HFF-Myc (cell line): Measurements from ENCODE around the gene LARP4B.

Experiments used
- DNase-seq: peaks from one replicate; pipeline ENCODE4 v3.0.0-alpha.2; 2011; ENCODE audit warnings: low read depth; ENCODE audit errors: extremely low read depth
- H3K4me3 ChIP-seq: replicated peaks from 2 replicates; pipeline ENCODE4 v1.5.1; 2011; ENCODE audit warnings: low read depth, mild to moderate bottlenecking, control low read depth, low read length
- TF ChIP-seq, protein P1 (sequence below): IDR thresholded peaks from 2 replicates; pipeline ENCODE4 v1.5.1; 2012; ENCODE audit warnings: mild to moderate bottlenecking, low read depth, low read length, control low read depth; ENCODE audit errors: missing control alignments

The LARP4B gene

DNA sequence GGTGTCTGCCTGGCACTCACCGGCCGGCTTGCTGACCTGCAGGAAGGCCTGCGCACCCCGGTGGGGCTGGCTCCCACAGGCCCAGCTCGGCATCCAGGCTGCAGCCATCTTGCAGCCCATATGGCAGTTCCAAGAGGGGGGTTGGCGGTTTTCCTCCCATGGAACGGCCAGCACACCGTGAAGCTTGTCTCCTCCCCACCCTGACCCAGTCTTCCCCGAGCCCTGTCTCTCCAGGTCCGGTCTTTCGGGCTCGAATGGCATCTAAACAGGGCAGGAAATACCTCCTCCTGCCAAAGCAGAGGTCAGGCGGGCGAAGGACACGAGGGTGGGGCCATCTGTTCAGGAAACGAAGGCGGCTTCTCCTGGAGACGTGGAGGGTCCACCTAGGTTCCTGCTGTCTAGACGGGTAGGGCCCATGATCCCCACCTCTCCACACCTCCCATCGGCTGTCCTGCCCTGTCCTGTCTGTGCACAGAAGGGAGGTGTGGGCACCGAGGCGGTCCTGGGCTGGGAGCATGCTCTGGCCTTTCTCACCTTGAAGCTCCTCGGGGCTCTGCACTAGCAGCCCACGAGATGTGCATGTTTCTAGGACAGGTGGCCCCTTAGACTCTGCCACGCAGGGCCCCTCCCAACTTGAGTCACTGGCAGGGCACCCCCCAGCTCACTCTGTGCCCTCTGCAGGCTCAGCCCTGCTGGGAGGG lies 128.3 kb downstream of the LARP4B start:
- no peak for DNase-seq
- TF ChIP-seq, protein P1, sequence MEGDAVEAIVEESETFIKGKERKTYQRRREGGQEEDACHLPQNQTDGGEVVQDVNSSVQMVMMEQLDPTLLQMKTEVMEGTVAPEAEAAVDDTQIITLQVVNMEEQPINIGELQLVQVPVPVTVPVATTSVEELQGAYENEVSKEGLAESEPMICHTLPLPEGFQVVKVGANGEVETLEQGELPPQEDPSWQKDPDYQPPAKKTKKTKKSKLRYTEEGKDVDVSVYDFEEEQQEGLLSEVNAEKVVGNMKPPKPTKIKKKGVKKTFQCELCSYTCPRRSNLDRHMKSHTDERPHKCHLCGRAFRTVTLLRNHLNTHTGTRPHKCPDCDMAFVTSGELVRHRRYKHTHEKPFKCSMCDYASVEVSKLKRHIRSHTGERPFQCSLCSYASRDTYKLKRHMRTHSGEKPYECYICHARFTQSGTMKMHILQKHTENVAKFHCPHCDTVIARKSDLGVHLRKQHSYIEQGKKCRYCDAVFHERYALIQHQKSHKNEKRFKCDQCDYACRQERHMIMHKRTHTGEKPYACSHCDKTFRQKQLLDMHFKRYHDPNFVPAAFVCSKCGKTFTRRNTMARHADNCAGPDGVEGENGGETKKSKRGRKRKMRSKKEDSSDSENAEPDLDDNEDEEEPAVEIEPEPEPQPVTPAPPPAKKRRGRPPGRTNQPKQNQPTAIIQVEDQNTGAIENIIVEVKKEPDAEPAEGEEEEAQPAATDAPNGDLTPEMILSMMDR, result no peak
- H3K4me3 ChIP-seq, result no peak overlapping the region

DNA sequence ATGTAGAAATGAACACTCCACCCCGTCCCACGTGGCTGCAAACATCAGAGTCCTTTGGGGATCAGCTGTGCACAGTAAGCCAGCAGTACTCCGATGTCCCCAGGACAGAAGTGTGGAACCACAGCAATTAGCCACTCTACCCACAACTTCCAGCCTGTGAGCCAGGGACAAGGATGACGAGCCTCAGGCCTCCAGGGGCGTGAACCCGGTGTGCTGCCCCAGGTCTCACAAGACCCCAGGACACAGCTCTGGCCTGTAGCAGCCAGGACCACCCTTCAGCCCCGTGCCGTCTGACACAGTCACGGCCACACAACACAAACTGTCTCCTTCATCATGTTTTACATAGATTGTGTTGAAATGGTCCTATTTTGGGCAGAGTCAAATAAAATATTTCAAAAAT lies 129.0 kb downstream of the LARP4B start:
- TF ChIP-seq, protein P1, result no peak
- no peak overlapping the region for H3K4me3 ChIP-seq

DNA sequence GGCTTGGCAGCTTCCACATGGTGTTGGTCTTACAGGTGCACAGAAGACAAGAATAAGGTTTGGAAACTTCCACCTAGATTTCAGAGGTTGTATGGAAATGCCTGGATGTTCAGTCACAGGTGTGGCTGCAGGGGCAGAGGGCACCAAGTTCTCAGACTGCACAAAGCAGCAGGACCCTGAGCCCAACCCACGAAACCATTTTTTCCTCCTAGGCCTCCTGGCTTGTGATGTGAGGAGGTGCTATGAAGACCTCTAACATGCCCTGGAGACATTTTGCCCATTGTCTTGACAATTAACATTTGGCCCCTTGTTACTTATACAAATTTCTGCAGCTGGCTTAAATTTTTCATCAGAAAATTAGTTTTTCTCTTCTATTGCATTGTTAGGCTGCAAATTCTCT lies 134.3 kb downstream of the LARP4B start:
- TF ChIP-seq, protein P1, result no peak

More for the DNA sequence above, 129.0 kb downstream of the LARP4B start:
- no peak for DNase-seq

DNA sequence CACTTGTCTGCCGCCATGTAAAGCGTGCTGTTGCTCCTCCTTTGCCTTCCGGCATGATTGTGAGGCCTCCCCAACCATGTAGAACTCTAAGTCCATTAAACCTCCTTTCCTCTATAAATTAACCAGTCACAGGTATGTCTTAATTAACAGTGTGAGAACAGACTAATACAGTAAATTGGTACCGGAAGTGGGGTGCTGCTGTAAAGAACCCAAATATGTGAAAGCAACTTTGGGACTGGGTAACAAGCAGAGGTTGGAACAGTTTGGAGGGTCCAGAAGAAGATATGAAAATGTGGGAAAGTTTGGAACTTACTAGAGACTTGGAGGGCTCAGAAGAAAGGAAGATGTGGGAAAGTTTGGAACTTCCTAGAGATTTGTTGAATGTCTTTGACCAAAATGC lies 135.3 kb downstream of the LARP4B start:
- TF ChIP-seq, protein P1, result no peak
- no peak for DNase-seq
- H3K4me3 ChIP-seq, result no peak overlapping the region

More for the DNA sequence above, 134.3 kb downstream of the LARP4B start:
- H3K4me3 ChIP-seq, result no peak overlapping the region
- DNase-seq, result no peak

DNA sequence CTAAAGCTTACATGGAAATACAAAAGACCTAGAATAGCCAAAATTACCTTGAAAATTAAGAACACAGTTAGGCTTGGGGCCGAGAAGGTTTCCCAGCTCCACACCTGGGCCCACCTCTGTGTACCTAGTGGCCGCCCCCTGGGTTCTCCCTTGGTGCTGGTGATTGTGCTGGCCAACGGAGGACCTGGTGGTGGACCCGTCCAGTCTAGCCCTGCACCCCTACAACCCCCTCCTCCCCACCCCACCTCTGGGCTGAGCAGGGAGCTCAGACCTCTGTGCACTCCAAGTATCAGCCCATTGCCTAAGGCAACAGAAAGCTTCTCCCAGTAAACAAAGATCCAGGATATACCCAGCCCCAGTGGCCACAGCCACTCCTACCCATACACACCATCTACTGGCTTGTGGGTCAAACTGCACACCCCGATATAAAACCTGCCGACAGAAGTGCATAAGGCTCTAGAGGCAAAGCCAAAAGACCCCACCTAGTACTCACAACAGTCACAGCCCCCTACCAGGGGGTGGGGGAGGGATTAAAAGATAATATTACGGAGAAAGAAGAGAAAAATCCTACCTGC lies 137.0 kb downstream of the LARP4B start:
- no peak overlapping the region for H3K4me3 ChIP-seq
- TF ChIP-seq, protein P1, result no peak
- no peak for DNase-seq

DNA sequence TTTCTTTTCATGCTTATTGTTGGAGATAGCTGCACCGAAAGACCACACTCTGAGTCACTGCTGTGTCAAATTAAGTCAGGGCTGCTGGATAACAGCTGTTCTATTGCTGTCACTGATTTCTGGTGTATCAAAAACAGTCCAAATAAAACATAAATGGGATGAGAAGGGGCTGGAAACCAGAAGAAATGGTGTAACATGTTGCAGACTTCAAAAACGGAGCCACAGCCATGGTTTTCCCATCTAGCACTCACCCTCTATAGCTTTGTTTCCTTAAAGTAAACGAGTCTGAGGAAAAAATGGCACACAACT lies 138.8 kb downstream of the LARP4B start:
- TF ChIP-seq, protein P1, result no peak
- DNase-seq, result no peak
- no peak overlapping the region for H3K4me3 ChIP-seq
